ENCODE measurements around the gene FOXO4.
A peak's percentile ranks its signal among the peaks of the same experiment; 100 is the strongest.
"Not testable (repeated sequence)": the region's sequence is repeated elsewhere in the genome, so short reads cannot be mapped to it uniquely, and the experiment has no call there.

The FOXO4 gene

GRCh38 chrX:71095555-71095980 lies at the start of gene FOXO4:
Gene FOXO4 (plus strand): TSS chrX:71095851. CDS start chrX:71096529, 678 bp downstream.
- peak; percentile 37 to 87 (median 76) for DNase-seq

- DNase-seq, result not testable (repeated sequence)
These were observed 47.8 kb upstream of the FOXO4 start for GRCh38 chrX:71047891-71048290.

GRCh38 chrX:71052721-71053120 lies 42.9 kb upstream of the FOXO4 start:
- no peak for DNase-seq

- peak in 4 of 14 donors; percentile 0 to 10 (median 6) for DNase-seq
These were observed 42.4 kb upstream of the FOXO4 start for GRCh38 chrX:71053217-71053621.

- no peak for DNase-seq
These were observed 38.8 kb upstream of the FOXO4 start for GRCh38 chrX:71056867-71057266.

GRCh38 chrX:71057848-71058530 lies 37.7 kb upstream of the FOXO4 start:
- DNase-seq, result no peak

- no peak for DNase-seq
These were observed 35.5 kb upstream of the FOXO4 start for GRCh38 chrX:71060127-71060526.

- no peak for DNase-seq
These were observed 28.6 kb upstream of the FOXO4 start for GRCh38 chrX:71067089-71067488.

- DNase-seq, result peak in 3 of 14 donors; percentile 29 to 40 (median 38)
These were observed 28.0 kb upstream of the FOXO4 start for GRCh38 chrX:71067712-71068043.

- peak; percentile 24 to 96 (median 80) for DNase-seq
These were observed 27.4 kb upstream of the FOXO4 start, which contains the start of gene SNX12 for GRCh38 chrX:71068044-71068918. Gene SNX12 (minus strand): TSS chrX:71068334. CDS start chrX:71068306, 28 bp downstream.

- no peak for DNase-seq
These were observed 25.1 kb upstream of the FOXO4 start for GRCh38 chrX:71070531-71070930.

GRCh38 chrX:71081330-71082123 lies 14.1 kb upstream of the FOXO4 start:
- no peak for DNase-seq

GRCh38 chrX:71082124-71082647 lies 13.5 kb upstream of the FOXO4 start:
- no peak for DNase-seq

GRCh38 chrX:71082822-71083221 lies 12.8 kb upstream of the FOXO4 start:
- no peak for DNase-seq

- DNase-seq, result no peak
These were observed 9.8 kb upstream of the FOXO4 start for GRCh38 chrX:71085900-71086299.

- DNase-seq, result no peak
These were observed 4.4 kb upstream of the FOXO4 start for GRCh38 chrX:71091263-71091662.

GRCh38 chrX:71095033-71095432 lies 618 bp upstream of the FOXO4 start:
- DNase-seq, result no peak

- peak in 4 of 14 donors; percentile 20 to 58 (median 49) for DNase-seq
These were observed 519 bp downstream of the FOXO4 start for GRCh38 chrX:71095981-71096759.

GRCh38 chrX:71096760-71097032 lies 1.0 kb downstream of the FOXO4 start:
- DNase-seq, result peak in 1 of 14 donors; percentile 26

- DNase-seq, result peak in 7 of 14 donors; percentile 0 to 43 (median 22)
These were observed 2.7 kb downstream of the FOXO4 start for GRCh38 chrX:71098302-71098701.

GRCh38 chrX:71098951-71099506 lies 3.4 kb downstream of the FOXO4 start:
- no peak for DNase-seq

- DNase-seq, result no peak
These were observed 4.1 kb downstream of the FOXO4 start for GRCh38 chrX:71099736-71100135.

Data from C1 segment of cervical spinal cord (tissue), 14 donors.